ENCODE measurements around the gene EVA1A.

The EVA1A gene

DNA sequence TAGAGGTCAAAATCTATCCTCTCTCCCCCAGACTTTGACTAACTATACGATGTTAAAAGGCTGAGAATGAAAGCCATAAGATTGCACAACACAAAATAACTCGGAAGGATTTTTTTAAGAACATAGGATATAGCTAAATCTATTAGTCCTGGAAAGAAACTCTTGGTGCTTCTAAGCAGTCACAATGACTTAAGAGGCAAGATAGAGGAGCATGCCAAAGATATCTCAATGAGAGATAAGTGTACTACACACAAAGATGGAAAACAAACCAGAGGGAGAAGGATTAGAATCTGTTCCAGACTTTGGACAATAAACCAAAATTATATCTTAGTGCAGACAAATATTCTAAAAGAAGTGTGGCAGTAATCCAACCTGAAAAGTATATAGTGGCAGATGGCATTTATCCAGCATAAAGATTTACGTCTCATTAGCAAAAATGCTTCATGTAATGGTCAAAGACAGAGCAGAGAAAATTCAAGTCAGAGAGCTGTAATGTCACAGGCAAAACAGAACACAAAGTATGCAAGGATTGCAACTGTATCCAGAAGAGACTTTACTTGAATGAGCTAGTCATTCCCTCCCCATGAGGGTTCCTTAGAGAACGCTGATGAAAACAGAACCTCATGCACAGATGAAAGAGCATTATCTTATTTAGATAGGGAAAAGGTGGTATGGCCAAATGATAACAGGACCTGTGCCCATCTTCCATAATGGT lies 28.8 kb upstream of the EVA1A start:
- DNase-seq (ENCODE audit: low read depth) = no peak

DNA sequence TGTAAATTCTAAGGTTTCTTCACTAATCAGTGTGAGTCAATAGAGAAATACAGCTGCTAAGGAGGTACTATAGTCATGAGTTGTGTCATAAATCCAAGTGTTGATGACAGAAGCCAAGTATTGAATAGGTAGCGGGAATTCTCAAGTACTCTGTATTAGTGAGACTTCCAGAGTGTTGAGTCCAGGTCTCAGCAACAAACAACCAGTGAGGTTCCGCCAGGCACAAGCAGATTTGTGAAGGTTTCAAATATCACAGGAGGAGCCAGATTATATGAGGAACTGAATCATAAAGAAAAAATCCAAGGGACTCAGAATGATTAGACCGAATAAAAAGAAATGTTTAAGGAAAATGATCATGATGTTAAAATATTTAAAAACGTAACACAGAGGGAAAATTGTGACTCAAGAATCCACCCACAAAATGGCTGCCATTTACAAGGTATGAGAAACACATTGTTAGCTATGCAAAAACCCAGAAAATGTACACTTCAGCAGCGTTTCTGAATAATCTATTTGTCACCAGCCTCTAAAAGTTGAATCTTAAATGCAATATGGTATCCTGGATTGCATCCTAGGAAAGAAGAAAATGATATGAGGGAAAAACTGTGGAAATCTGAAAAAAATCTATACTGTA lies 27.3 kb upstream of the EVA1A start:
- DNase-seq (ENCODE audit: low read depth) = no peak

DNA sequence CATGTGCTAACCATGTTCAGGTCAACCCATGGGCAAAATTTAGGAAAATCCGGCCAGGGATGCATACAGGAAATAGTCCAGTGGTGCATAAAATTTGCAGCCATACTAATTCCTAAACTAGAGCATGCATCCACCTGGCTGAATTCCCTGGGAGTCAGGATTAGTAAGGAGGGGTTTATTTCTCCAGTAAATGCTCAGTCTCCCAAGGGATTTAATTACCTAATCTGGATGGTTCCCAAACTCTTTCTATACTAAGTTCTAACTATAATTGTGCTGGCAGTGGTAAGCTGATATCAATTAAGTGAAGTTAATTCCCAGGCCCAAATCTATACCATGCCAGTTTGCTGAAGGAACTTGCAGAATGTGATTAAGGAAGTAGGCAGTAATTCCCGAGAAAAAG lies 26.2 kb upstream of the EVA1A start:
- DNase-seq (ENCODE audit: low read depth) = no peak

DNA sequence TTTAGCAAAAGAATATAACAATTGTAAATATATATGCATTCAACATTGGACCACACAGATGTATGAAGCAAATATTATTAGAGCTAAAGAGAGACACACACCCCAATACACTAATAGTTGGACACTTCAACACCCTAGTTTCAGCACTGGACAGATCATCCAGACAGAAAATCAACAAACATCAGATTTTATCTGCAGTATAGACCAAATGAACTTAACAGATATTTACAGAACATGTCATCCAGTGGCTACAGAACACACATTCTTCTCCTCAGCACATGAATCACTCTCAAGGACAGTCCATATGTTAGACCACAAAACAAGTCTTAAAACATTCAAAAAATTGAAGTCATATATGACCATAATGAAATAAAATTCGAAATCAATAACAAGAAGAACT lies 22.1 kb upstream of the EVA1A start:
- DNase-seq (ENCODE audit: low read depth) = no peak

DNA sequence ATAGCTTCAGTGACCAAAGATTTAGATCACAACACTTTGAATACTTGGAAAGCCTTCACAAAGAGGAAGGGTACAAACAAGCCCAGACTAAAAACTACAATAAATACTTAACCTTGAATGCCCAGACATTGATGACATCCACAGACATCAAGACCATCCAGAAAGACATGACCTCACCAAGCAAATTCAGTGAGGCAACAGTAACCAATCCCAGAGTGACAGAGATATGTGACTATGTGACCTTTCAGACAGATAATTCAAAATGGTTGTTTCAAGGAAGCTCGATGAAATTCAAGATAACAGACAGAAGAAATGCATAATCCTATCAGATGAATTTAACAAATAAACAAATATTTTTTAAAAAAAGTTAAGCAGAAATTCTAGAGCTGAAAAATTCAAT lies 19.9 kb upstream of the EVA1A start:
- no peak for DNase-seq (ENCODE audit: low read depth)

DNA sequence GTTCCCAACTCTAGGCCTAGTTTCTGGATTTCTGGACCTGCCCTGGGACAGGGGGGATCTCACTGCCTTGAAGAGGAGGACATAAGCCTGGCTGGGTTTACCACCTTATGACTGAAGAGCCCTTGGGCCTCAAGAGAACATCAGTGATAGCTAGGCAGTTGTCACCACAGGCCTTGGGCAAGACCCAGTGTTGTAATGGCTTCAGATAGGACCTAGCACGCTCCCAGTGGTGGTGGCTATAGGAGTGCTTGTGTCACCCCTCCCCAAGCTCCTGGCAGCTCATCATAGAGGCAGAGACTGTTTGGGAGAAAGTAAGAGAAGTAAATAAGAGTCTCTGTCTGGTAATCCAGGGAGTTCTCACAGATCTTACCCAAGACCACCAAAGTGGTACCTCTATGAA lies 19.4 kb upstream of the EVA1A start:
- DNase-seq (ENCODE audit: low read depth) = no peak

DNA sequence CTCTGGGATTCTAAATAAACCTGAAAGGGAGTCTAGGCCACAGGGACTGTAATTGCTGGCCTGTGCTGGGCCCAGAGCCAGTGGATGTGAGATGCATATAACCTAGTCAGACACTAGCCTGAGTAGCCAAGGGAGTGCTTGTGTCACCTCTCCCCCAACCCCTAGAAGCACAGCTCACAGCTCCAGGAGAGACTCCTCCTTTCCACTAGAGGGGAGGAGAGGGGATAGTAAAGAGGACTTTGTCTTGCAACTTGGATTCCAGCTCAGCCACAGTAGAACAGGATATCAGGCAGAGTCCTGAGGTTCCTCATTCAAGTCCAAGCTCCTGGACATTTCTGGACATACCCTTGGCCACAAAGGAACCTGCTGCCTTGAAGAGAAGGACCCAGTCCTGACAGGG lies 18.4 kb upstream of the EVA1A start:
- DNase-seq (ENCODE audit: low read depth) = no peak

DNA sequence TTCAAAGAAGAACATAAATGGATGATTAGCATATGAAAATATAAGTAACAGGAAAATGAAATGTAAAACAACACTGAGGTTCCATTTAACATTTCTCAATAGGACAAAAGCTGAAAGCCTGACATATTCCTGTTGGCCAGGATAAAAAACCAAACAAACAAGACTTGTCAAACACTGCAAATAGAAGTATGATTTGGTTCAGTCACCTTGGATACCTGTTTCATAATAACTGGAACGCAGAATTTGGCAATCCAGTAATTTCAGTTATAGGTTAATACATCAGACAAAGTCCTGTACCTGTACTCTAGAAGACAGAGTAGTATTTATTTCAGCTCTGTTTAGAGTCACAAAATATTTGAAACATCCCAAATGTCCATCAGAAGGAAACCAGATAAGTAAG lies 16.5 kb upstream of the EVA1A start:
- DNase-seq (ENCODE audit: low read depth) = no peak

DNA sequence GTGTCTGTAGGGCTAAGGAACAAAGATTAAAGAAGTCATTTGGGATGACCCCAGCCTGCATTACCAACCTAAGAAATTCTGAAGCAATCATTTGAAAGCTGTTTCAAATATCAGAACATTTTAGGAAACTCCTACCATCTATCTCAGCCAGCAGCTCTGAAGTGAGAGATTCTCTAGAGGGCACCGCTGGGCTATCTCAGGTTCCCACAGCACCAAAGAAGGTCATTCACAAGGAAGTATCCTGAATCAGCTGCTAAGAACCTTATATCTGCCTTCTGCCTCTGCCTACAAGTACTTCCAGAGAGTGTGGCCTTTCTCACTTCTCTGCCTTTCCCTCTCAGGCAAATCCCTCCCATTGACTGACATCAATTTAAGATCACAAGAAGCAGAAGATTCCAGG lies 13.4 kb upstream of the EVA1A start:
- DNase-seq (ENCODE audit: low read depth) = no peak

DNA sequence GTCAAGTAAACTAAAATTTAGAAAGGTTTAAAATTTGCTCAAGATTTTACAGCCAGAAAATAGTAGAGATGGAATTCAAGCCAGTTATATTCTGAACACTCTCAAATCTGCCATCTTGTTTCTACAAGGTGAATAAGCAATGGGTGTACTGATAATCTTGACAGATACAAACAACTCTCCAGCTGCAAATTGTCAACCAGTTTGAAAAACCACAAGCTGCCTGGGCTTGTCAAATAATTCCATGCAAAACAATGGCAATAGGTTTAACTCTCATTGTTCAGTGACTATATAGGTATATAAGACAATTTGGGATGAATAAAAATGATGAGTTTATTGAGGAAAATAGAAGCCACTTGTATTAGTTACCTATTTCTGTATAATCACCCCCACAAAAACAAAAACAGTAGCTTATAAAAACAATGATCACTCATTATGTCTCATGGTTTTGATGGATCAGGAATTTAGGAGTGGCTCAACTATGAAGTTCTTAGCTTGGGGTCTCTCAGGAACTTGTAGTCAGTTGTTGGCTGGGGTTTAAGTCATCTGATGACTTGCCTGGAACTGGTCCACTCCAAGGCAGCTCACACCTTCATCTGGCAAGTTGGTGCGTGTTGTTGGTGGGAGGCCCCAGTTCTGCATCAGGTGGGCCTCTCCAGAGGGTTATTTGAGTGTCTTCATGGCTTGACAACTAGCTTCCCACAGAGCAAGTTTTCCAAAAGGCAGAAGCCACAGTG lies 12.6 kb upstream of the EVA1A start:
- no peak for DNase-seq (ENCODE audit: low read depth)

DNA sequence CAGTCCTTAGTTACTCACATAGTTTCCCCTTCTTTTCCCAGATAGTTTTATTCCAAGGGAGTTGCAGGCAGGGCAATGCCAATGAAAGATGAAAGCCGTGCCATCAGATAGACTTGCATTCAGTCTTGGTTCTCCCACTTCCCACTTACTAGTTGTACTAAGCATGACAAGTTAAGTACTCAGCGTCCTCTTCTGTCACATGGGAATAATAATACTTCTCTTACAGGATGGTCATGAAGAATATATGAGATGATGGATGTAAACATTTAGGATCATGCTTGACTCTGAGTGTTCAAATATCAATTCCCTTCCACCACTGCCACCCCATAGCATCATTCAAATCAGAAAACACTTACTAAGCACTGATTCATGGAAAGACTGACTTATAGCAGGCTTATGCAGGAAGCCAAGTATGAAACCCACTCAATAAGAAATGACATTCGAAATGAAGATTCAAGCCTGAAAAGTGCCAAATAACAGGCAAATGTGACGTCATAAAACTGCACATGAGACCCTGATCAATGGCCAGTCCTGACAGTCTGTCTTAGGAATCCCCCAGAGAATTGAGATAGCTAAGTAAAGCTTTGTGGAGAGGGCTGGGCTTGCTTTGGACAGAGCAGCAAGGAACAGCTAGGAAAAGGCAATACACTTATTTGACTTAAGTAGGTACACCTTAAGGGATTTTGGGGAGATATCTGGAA lies 11.1 kb upstream of the EVA1A start:
- DNase-seq (ENCODE audit: low read depth) = no peak

DNA sequence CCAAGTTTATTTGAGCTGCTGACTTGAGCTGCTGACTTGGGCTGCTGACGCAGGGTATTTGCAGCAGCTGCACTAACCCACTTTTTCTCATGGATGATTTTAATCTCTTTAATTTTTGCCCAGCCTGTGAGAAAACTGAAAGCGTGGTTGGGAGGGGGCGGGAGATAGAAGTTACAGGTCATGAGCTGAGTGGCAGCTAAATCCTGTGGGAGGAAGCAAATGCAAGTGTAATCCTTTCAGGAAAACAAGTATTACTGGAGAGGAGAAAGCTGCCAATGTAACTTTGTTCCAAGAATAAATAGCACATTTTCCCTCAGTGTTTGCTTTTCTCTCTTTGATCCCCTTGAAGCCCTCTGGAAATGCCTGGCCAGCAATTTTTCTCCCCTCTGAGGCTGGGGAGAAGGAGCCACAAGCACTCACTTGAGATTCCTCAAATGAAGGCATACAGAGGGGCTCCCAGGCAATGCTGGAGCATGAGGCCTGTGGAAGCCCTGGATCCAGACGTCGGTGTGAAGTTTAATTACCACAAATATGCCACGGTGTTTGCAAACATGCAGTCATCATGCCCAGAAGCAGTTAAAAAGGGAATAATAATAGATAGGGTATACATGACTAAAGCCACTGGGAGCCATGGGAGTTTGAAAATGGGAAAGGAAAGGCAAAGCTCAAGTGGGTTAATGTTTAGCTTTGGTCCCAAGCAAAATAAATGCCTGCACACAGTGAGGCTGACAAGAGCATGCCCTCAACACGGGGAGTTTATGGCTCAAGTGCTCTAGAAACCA lies 10.4 kb upstream of the EVA1A start:
- DNase-seq (ENCODE audit: low read depth) = no peak

DNA sequence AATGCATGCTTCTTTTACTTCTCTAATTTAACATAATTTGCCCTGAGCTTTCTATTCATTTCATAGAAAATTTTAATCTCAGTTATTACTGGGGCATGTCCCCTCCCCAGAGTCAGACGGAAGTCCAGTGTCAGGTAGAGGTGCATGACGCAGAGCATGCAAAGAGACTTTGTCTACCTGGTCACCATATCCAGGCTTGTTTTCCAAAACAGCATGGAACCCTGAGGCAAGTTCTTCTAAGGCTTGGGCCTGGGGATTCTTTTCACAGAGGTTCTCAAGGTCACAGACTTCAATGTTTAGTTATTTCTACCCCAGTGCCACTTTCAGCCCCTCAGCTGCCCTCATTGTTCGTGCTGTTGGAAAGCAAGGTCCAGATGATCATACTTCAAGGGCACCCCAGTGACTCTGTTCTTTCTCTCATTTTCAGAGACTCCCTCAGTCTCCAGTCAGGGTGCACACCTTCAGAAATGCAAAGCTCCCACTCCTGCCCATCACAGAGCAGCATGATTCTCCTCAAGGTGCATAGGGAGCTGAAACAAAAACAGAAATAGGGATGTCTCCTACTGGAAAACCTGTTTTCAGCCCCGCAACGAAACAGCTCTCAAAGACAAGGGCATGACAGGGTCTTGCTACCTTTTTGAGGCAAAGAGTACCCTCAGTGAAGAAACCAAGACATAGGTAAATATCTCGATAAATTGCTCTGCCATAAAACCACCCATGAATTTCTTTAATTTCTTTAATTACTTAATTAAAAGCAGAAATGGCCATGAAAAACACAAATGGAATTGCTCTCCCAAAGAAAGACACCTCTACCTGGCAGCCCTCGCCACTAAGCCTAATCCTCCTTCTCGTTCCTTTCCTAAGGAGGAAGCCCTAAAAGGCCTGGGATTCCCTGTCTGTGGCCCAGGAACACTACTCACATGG lies 9.5 kb upstream of the EVA1A start:
- DNase-seq (ENCODE audit: low read depth) = no peak

DNA sequence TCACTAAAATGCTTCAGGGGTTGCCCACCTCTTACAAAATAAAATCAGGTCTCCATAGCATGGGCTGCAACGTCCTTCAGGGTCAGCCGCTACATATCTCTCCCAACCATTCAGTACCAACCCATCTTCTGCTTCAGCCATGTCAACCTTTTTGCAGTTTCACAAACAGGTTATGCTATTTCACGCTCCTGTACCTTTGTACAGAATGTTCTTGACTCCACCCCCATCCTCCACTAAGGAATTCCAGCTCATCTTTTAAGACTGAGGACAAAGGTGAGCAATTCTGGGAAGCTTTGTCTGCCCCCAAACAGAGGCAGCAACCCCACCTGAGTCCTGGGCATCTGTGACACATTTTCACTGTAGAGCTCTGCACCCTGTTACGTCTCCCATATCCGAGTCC lies 8.8 kb upstream of the EVA1A start:
- DNase-seq (ENCODE audit: low read depth) = no peak

DNA sequence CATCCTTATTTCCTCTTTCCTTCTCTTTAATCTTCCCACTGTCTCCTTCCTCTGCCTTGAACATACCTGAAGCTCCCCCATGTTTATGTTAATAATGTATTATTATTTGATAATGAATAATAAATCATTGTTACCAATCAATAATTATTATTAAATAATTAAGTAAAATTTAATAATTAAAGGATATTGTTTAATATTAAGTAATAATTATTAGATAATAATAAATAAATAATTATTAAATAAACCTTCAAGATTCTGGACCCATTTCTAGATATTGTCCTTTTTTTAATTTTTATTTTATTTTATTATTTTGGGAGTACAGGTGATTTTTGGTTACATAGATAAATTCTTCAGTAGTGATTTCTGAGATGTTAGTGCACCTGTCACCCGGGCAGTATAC lies 7.4 kb upstream of the EVA1A start:
- DNase-seq (ENCODE audit: low read depth) = no peak

DNA sequence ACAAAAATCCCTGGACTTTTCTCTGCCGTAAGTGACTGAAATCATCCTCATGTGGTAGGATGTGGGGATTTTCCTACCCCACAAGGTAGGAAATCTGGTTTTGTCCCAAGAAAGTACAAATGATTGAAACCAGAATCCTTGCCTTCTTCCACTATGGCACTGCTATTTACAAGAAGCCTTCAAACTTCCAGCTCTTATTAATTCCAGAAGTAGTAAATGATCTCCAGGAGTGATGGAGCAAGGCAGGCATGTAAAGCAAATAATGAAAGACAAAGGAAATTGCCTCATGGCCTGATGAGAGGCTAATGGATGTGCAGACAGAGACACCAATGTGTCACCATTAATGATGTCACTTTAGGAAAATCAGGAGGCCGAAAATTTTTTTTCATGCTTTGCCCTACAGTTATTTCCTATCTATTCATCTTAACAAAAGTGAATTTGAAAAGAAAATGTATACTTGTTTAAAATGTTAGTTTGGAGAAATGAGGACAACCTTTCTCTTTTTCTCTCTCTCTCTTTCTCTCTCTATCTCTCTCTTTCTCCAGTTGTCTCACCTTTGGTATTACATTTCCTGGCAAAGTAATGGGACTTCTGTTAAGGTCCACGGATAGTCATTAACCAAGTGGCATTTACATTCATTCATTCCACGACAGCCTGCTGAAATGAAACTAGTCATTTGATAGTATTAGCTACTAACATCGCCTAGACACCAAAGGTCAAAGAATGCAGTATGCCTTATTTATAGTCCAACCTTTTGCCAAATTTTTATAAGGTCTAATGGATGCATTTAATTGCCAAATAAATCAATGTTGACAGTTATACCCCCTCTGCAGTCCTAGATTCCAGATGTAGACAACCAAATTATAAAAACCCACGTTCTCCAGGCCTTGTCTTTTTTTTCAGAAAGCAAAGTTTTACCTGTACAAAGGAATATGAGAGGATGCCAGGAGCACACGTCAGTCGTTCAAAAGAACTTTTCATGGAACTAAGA lies 5.0 kb upstream of the EVA1A start:
- no peak for DNase-seq (ENCODE audit: low read depth)

DNA sequence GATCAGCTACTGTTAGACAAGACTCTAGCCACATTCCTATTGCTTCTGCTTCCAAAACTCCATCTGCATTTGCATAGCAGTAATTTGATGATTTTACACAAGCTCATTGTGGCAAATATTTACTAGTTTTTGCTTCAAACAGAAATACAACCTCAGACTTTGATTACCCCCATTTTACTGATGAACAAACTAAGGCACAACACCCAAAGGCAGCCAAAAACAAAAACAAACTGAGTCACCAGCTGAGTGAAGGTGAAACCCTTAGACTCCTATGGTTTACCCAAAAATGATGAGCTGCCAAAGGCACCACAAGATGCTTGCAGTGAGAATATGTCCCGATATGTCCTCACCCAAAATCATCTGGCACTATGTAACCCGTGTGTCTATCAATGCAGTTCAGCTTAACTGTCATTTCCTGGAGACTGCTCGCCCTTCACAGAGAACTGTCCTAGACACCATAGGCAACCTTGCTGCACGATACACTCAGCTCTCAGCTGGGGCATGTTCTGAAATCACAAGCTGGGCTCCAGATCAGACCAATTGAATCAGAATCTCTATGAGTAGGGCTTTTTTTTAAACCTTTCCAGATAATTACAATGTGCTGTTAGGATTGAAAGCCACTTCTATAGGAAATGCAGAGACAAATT lies 4.1 kb upstream of the EVA1A start:
- no peak for DNase-seq (ENCODE audit: low read depth)

DNA sequence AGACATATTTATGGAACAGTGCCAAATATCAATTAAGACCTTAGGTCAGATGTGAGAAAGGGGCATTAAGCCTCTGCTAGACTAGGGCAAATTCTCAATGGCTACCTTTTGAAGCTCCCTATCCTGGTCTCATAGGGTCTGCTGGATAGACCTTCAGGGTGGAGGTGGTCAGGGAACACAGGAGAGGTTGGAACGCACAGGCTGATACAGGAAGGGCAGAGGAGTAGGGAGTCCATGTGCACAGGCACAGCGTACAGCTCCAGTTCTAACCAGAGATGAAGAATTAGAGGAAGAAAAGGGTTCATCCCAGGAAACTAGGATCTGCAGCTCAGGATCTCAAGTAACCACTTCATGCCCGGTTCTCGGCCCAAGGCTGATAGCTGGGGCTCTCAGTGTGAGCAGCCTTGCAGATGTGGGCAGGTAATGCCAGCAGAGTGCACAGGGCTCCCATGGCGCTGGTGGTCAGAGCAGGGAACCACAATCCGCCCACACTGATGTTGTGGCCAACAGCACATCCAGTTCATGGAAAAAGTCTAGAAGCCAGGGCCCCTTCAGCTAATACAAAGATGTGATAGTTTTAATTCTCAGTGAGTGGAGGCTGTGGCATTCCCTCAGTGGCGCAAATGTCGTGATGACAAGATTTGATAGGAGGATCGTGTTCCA lies 3.4 kb upstream of the EVA1A start:
- DNase-seq (ENCODE audit: low read depth) = no peak

DNA sequence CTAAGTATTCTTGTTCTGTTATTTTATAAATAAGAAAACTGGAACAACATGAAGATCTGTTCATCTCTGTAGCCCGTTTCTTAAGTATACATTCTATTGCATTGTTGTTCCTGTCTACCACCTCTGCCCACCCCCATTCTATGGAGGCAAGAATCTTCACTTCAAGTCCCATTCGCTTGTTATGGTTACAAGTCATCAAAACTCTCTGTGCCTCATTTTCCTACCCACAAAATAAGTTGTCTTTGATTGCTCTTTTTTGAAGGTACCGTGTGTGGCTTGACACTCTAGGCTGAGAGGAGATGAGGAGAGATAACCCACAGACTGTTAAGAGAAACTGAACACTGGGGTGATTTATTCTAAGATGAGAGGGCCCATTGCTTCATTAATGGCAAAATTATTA lies 2.9 kb upstream of the EVA1A start:
- no peak for DNase-seq (ENCODE audit: low read depth)
